PC-3 (cell line): ENCODE data around the gene TCERG1L. TPM values are rescaled to one million over a fixed set of nuclear protein-coding genes. Genes with fewer than 3 reads are reported as not detected.

ENCODE experiments used
- ATAC-seq: fragments of 200-7000 bp; cut with Tn5 transposase; 2 replicates; pipeline ENCODE4 v1.9.1; 2020; ENCODE audit warnings: mild to moderate bottlenecking, moderate library complexity
- BruUV-seq: library from RNA; stranded (reverse); fragments of 400-500 nt; replicated peaks from 2 replicates; lab custom pipeline; 2021; lab: Mats Ljungman, UMichigan
- CTCF ChIA-PET: fragments of 300-600 bp; sonication (Branson Sonifier 250); formaldehyde crosslinking; loops from one replicate; lab custom pipeline; 2022; ENCODE audit warnings: antibody characterized with exemption; lab: Charles Lee
- POLR2A ChIA-PET: fragments of 300-600 bp; sonication (Branson Sonifier 250); formaldehyde crosslinking; loops from one replicate; lab custom pipeline; 2022; ENCODE audit warnings: antibody characterized with exemption; ENCODE audit not compliant: unreplicated experiment; lab: Charles Lee
- DNase-seq: peaks from one replicate; pipeline ENCODE4 v3.0.0-alpha.2; 2015
- H2AFZ ChIP-seq: fragments of 300-600 bp; sonication (generic); 2 replicates; pipeline ENCODE4 v1.6.0; 2016; ENCODE audit warnings: antibody characterized with exemption, low read length
- H3F3A ChIP-seq: fragments of 300-600 bp; sonication (generic); one replicate; pipeline ENCODE4 v1.6.0; 2017; ENCODE audit warnings: antibody characterized with exemption, low read length, control low read depth, mild to moderate bottlenecking; ENCODE audit not compliant: unreplicated experiment
- H3K27ac ChIP-seq: fragments of 300-600 bp; sonication (generic); 2 replicates; pipeline ENCODE4 v1.5.1; 2016; ENCODE audit warnings: mild to moderate bottlenecking, low read length
- H3K27me3 ChIP-seq: fragments of 300-600 bp; sonication (generic); 2 replicates; pipeline ENCODE4 v1.6.1; 2016; ENCODE audit warnings: low read length, mixed read lengths
- H3K36me3 ChIP-seq: fragments of 300-600 bp; sonication (generic); 2 replicates; pipeline ENCODE4 v1.6.1; 2016; ENCODE audit warnings: low read depth, mixed run types, low read length, mixed read lengths
- H3K4me1 ChIP-seq: fragments of 300-600 bp; sonication (generic); 2 replicates; pipeline ENCODE4 v1.5.1; 2016; ENCODE audit warnings: low read length; ENCODE audit not compliant: insufficient read depth
- H3K4me2 ChIP-seq: fragments of 300-600 bp; sonication (generic); 2 replicates; pipeline ENCODE4 v1.6.0; 2016; ENCODE audit warnings: low read length
- H3K4me3 ChIP-seq: fragments of 300-600 bp; sonication (generic); 2 replicates; pipeline ENCODE4 v1.5.1; 2016; ENCODE audit warnings: mild to moderate bottlenecking, low read length, mixed read lengths
- H3K79me2 ChIP-seq: fragments of 300-600 bp; sonication (generic); 2 replicates; pipeline ENCODE4 v1.6.1; 2017; ENCODE audit warnings: low read length, mixed read lengths
- H3K9ac ChIP-seq: fragments of 300-600 bp; sonication (generic); 2 replicates; pipeline ENCODE4 v1.6.0; 2016; ENCODE audit warnings: mild to moderate bottlenecking, low read length
- H3K9me2 ChIP-seq: fragments of 300-600 bp; sonication (generic); replicated peaks from 2 replicates; pipeline ENCODE4 v1.6.1; 2016; ENCODE audit warnings: mixed run types, low read length, mixed read lengths
- H3K9me3 ChIP-seq: fragments of 300-600 bp; sonication (generic); 2 replicates; pipeline ENCODE4 v1.6.1; 2016; ENCODE audit warnings: low read length, mixed read lengths
- H4K20me1 ChIP-seq: fragments of 300-600 bp; sonication (generic); 2 replicates; pipeline ENCODE4 v1.6.1; 2016; ENCODE audit warnings: low read length, mixed read lengths
- EZH2 ChIP-seq: fragments of 300-600 bp; sonication (generic); IDR thresholded peaks from one replicate; pipeline ENCODE4 v1.6.1; 2017; ENCODE audit warnings: antibody characterized with exemption, mild to moderate bottlenecking, low read length; ENCODE audit not compliant: unreplicated experiment
- EZH2phosphoT487 ChIP-seq: fragments of 300-600 bp; sonication (generic); IDR thresholded peaks from 2 replicates; pipeline ENCODE4 v1.6.1; 2018; ENCODE audit warnings: mild to moderate bottlenecking, antibody characterized with exemption, low read length, borderline replicate concordance
- intact Hi-C: fragments of 100-400 bp; cut with micrococcal nuclease; formaldehyde crosslinking; loops from 2 replicates; pipeline ENCODE4 v1.9.0; 2023
- total RNA-seq: library from RNA; depleted of rRNA; stranded (reverse); fragments of >200 nt; gene quantifications from 2 replicates; pipeline ENCODE4 v1.2.3, GENCODE V29; 2014
- TF ChIP-seq, protein P1 (sequence below): fragments of 300-600 bp; sonication (generic); conservative IDR thresholded peaks from 2 replicates; pipeline ENCODE4 v1.5.1; 2017; ENCODE audit warnings: antibody characterized with exemption, low read depth, mild to moderate bottlenecking, low read length

The TCERG1L gene
- total RNA-seq, 1 experiment from 2014 or later: not detected

DNA sequence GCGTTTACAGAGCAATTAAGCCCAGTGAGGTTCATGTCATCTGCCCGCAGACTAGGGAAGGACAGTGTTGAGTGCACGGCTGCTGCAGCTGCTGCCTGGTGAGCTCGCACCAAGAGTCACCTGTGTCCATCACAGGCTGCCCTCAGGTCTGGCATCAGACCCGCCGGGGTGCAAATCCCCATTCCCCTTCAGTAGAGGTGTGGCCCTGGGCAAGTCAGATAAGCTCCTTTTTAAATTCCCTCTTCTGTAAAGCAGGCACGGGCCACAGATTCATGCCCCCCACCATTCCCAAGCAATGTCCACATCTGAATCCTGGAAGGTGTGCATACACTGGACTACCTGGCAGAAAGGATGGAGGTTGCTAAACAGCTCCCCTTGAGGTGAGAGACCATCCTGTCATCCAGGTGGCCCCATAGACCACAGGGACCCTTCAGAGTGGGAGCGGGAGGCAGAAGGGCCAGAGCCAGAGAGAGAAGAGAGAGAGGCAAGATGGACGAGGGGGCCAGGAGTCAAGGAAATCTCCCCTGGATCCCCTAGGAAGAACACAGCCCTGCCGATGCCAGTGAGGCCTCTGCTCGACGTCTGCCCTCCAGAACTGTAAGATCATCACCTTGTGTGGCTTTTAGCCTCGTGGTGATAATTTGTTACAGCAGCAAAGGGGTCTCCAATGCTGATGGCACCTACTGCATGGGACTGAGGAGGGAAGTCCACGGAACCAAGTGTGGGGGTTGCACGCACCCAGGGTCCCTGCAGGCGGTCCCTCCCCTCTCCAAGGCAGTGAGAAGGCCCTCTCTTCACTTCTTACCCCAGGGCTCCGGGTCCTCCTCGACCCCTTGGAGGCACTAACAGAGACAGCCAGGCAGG lies 168.8 kb downstream of the TCERG1L start:
- CTCF ChIA-PET: no interaction called here
- BruUV-seq: no TSS peak
- Histone ChIP-seq H3K36me3 (no peaks in the 10 kb centered on the region), H3K27me3 (no peaks in the 10 kb centered on the region), H3F3A (no peaks in the 10 kb centered on the region), H2AFZ (no peak overlapping the region), H3K9me3 (no peaks in the 10 kb centered on the region), H3K79me2 (no peaks in the 10 kb centered on the region), H3K4me2 (no peak overlapping the region), H3K9ac (no peak overlapping the region), H3K4me1 (no peaks in the 10 kb centered on the region), H4K20me1 (no peaks in the 10 kb centered on the region), H3K4me3 (no peak overlapping the region), H3K27ac (no peak overlapping the region), H3K9me2 (no peaks in the 10 kb centered on the region)
- intact Hi-C loops: no loop called here
- DNase-seq: no peak
- no peak for TF ChIP-seq EZH2phosphoT487
- TF ChIP-seq EZH2: no peak
- TF ChIP-seq, protein P1, sequence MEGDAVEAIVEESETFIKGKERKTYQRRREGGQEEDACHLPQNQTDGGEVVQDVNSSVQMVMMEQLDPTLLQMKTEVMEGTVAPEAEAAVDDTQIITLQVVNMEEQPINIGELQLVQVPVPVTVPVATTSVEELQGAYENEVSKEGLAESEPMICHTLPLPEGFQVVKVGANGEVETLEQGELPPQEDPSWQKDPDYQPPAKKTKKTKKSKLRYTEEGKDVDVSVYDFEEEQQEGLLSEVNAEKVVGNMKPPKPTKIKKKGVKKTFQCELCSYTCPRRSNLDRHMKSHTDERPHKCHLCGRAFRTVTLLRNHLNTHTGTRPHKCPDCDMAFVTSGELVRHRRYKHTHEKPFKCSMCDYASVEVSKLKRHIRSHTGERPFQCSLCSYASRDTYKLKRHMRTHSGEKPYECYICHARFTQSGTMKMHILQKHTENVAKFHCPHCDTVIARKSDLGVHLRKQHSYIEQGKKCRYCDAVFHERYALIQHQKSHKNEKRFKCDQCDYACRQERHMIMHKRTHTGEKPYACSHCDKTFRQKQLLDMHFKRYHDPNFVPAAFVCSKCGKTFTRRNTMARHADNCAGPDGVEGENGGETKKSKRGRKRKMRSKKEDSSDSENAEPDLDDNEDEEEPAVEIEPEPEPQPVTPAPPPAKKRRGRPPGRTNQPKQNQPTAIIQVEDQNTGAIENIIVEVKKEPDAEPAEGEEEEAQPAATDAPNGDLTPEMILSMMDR: no peak
- no peak for ATAC-seq
- POLR2A ChIA-PET: no interaction called here

DNA sequence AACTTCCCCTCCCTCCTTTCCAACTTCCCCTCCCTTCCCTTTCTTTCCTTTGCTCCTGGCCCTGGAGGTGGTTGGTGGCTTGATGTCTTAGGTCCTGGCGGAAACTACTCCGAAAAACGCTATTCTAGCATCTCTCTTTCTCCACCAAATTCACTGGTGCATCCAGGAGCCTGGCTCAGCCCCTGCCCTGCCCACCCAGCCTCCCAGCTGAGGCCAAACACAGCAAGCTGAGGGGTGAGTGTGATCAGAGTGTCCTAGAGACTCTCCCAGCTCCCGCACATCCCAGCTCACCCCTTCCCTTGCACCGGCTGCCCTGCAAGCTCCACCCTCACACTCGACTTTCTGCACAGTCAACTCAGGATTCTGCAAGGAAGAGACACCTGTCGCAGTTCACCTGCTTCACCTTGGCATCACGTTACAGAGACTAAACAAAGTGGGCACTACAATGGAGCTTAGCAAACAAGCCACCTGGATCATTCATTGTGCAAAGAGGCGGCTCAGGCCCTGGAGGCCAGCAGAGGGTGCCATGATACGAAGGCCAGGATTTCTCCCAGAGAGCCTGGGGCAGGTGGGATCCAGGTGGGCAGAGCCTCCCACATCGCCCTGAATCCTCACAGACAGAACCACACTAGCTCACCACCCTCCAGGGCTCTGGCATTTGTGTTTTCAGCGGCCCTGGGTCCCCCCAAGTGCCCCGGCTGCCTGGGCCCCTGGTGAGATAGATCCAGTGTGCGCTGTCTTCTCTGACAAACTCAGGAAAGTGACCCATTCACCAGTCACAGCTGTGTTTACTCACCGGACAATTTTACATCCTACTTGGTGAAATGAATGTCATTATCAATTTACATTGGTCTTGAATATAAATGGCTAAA lies 169.6 kb downstream of the TCERG1L start:
- no peaks in the 10 kb centered on the region for H3K4me1 ChIP-seq
- TF ChIP-seq EZH2phosphoT487 (no peak), EZH2 (no peak)
- TF ChIP-seq, protein P1: no peak
- H3K79me2 ChIP-seq: no peaks in the 10 kb centered on the region
- no peak overlapping the region for H3K4me2 ChIP-seq
- no peak overlapping the region for H2AFZ ChIP-seq
- ChIA-PET CTCF (no interaction called here), POLR2A (interaction anchor here (0.6 kb wide), 1 partner anchor 20 kb away, joined by 3 read pairs; no protein-coding TSS in a partner anchor)
- H3K27me3 ChIP-seq: no peaks in the 10 kb centered on the region
- H3K36me3 ChIP-seq: no peaks in the 10 kb centered on the region
- no peaks in the 10 kb centered on the region for H3K9me2 ChIP-seq
- intact Hi-C loops: no loop called here
- H3F3A ChIP-seq: no peaks in the 10 kb centered on the region
- H3K9me3 ChIP-seq: no peaks in the 10 kb centered on the region
- no peak overlapping the region for H3K9ac ChIP-seq
- DNase-seq: no peak
- BruUV-seq: no TSS peak
- no peak overlapping the region for H3K27ac ChIP-seq
- ATAC-seq: no peak
- no peaks in the 10 kb centered on the region for H4K20me1 ChIP-seq
- no peak overlapping the region for H3K4me3 ChIP-seq
